Pancreas (tissue), 10 donors: Measurements from ENCODE around the gene MKLN1. TPM values are rescaled to one million over a fixed set of nuclear protein-coding genes. Genes with fewer than 3 reads are reported as not detected.

Source experiments
- ATAC-seq, 4 donors: fragments of 200-7000 bp; cut with Tn5 transposase; one replicate each; pipeline versions ENCODE4 v1.8.0 to v1.9.1; 2020; ENCODE audit warnings: mild to moderate bottlenecking in 4 of 4, moderate library complexity in 4 of 4
- DNase-seq, 6 donors: peaks; one replicate each; pipeline ENCODE4 v3.0.0-alpha.2; 2020
- FAIRE-seq: peaks from 2 replicates; lab custom pipeline; 2012; peaks lifted over from hg19 to GRCh38; lab: Jason Lieb, UNC
- H3K27ac ChIP-seq, 4 donors: fragments of 200-600 bp; sonication (generic); 1 replicate in 3 of 4; 2 replicates in 1 of 4; pipeline versions ENCODE4 v1.5.0 to v1.8.0; 2020
- H3K27me3 ChIP-seq, 4 donors: fragments of 200-600 bp; one replicate each; pipeline ENCODE4 v1.8.0; 2021
- H3K36me3 ChIP-seq, 3 donors: fragments of 200-600 bp; sonication (generic) in 1 of 3; one replicate each; pipeline versions ENCODE4 v1.5.0 to v1.8.0; 2020 to 2021
- H3K4me1 ChIP-seq, 3 donors: fragments of 200-600 bp; one replicate each; pipeline ENCODE4 v1.8.0; 2021
- H3K4me3 ChIP-seq, 4 donors: fragments of 200-600 bp; sonication (generic) in 2 of 4; one replicate each; pipeline versions ENCODE4 v1.5.0 to v1.8.0; 2020 to 2021
- H3K9me3 ChIP-seq, 4 donors: fragments of 200-600 bp; one replicate each; pipeline ENCODE4 v1.8.0; 2021
- WGBS, 2 donors: extraction: QIAGEN DNeasy Blood & Tissue Kit; methylation state at CpG; one replicate each; pipeline ENCODE4 v1.1.7; 2013; 5-methylcytosine and 5-hydroxymethylcytosine counted together
- intact Hi-C, 3 donors: fragments of 100-400 bp; cut with DNase I; formaldehyde crosslinking; loops; one replicate each; pipeline versions ENCODE4 v1.11.1 to v1.14.2; 2022
- polyA plus RNA-seq, 2 donors: library from polyadenylated mRNA; stranded (reverse); fragments of 200-250 nt; gene quantifications; one replicate each; pipeline ENCODE4 v1.2.3, GENCODE V29; 2013
- total RNA-seq, 6 donors: library from RNA; stranded (reverse); fragmentation: NEBNext Ultra II Directional in 4 of 6; extraction: Animal tissue kit (Norgen Biotek cat#: 25700) in 4 of 6; gene quantifications; one replicate each; pipeline versions ENCODE4 v1.2.1 to v1.2.4, GENCODE V29; 2021 to 2023
- TF ChIP-seq, protein P1 (sequence below), 4 donors: fragments of 200-600 bp; sonication (generic) in 3 of 4; IDR thresholded peaks; one replicate each; pipeline versions ENCODE4 v1.5.0 to v1.8.0; 2021; ENCODE audit warnings: antibody characterized with exemption in 4 of 4
- donor health status: healthy with polysubstance abuse.
- donor health status: DM: no; HTN: no; CAD: no; lungs with moderate emphysema.
- donor health status: DM: no; HTN: no; CAD: no.
- donor health status: control.
- donor health status: control.
- donor health status: Bipolar disorder and iron deficiency.
- donor health status: DM: yes; HTN: yes; CAD: no.
- donor health status: DM: no; HTN: no; CAD: no.
- donor health status: DM: no; HTN: no; CAD: no.
- donor health status: DM: yes; HTN: yes; CAD: no.

Gene MKLN1
- total and polyA plus RNA-seq, 8 donors, result 7.0 to 30.2 (median 21.6) TPM

DNA sequence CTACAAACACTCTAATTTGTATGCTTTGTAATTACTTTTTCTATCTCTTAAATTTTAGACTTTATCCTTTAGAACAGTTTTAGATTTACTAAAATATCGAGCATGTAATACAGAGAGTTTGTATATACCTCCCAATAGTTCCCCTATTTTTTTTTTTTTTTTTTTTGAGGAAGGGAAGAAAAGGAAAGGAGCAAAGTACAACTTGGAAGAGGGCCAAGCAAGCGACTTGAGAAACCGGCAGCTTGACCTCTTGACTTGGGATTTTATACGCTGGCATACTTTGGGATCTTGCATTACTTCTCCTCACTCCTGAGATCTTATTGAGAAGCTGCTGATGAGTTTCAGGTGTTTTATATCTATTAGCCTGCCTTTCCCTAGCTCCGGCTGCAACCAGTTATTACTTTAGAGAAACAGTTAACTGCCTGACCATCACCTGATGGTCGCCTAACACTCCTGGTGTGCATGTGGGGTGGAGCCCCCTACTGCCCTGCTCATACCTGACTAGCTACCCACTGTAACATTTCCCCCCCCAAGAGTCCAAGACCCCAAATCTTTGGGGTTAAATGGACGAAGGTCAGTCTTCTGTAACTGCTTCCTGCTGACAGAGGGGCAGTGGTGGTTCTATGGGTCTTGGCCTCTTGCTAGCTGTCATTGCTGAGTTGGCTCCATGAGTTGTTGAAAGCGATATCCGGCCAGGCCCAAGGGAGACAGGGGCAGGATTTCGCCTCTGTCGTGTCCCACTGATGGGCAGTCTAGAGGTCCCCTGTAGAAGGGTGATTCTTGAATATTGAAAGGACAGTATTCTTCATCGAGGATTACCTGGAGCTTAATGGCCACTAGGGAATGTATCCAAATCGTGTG is 28.5 kb downstream of the MKLN1 start:
- peak in 3 of 4 donors; percentile 7 to 30 (median 22) for ATAC-seq
- no peak overlapping the region for H3K27ac ChIP-seq

DNA sequence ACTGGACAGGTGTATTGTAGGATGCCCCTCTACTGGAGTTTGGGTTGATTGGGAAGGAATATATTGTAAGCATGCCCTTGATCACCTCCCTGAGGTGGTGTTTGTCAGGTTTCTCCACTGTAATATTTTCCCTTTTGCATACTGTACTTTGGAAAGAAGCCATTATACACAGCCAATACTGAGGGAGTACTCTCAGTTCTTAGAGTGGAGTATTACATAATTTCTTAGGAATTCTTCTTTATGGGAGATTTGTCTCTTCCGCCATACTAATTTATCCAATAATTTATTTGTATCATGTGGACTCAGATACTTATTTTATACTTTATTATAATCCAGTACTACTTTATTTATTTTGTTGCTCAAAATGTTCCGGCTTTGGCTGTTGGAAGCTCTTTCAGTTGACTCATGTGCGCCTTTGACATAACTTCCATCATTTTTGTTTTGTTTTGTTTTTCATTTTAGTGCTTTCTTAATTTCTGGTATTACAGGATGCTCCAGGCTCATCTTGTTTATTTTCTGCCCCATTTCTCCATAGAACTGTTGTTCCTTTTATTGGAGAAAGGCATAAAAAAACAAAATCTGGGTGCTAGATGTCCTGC is 29.7 kb downstream of the MKLN1 start:
- TF ChIP-seq, protein P1, sequence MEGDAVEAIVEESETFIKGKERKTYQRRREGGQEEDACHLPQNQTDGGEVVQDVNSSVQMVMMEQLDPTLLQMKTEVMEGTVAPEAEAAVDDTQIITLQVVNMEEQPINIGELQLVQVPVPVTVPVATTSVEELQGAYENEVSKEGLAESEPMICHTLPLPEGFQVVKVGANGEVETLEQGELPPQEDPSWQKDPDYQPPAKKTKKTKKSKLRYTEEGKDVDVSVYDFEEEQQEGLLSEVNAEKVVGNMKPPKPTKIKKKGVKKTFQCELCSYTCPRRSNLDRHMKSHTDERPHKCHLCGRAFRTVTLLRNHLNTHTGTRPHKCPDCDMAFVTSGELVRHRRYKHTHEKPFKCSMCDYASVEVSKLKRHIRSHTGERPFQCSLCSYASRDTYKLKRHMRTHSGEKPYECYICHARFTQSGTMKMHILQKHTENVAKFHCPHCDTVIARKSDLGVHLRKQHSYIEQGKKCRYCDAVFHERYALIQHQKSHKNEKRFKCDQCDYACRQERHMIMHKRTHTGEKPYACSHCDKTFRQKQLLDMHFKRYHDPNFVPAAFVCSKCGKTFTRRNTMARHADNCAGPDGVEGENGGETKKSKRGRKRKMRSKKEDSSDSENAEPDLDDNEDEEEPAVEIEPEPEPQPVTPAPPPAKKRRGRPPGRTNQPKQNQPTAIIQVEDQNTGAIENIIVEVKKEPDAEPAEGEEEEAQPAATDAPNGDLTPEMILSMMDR (IDR thresholded peaks at IDR 0.05), result no peak
- Histone ChIP-seq H3K9me3 (no peaks in the 10 kb centered on the region), H3K4me3 (no peak overlapping the region), H3K4me1 (peaks cover 8 to 34% (median 24%) of the 10 kb centered on the region in 3 donors), H3K27me3 (no peaks in the 10 kb centered on the region), H3K36me3 (no peaks in the 10 kb centered on the region), H3K27ac (peak overlapping the region in 1 of 4 donors; percentile 5)
- FAIRE-seq (no peak), DNase-seq (no peak), ATAC-seq (peak; percentile 85 to 93 (median 89))
- intact Hi-C loops, result no loop called here
- WGBS, 2 donors, result 73 to 82% methylated on average over 3 of the region's 3 CpGs

More for the DNA sequence above, 28.5 kb downstream of the MKLN1 start:
- Histone ChIP-seq H3K4me1 (peaks cover 8 to 34% (median 28%) of the 10 kb centered on the region in 3 donors), H3K9me3 (no peaks in the 10 kb centered on the region), H3K36me3 (no peaks in the 10 kb centered on the region), H3K27me3 (no peaks in the 10 kb centered on the region), H3K4me3 (no peak overlapping the region)
- TF ChIP-seq, protein P1 (IDR thresholded peaks at IDR 0.05), result no peak
- WGBS, 2 donors, result 80 to 81% methylated on average over 13 of the region's 13 CpGs
- no peak for DNase-seq
- intact Hi-C loops, result no loop called here
- FAIRE-seq, result peak; percentile 51

DNA sequence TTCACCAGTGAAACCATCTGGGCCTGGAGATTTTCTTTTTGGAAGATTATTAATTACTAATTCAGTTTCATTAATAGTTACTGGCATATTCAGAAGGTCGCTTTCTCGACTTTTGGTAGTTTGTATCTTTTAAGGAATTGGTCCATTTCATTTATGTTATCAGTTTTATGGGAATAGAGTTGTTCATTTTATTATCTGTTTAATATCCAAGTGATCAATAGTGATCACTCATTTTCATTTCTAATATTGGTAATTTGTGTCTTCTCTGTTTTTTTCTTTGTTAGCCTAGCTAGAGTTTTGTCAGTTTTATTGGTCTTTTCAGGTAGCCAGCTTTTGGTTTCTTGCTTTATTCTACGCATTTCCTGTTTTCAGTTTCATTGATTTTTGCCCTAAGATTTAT is 31.0 kb downstream of the MKLN1 start:
- ATAC-seq (no peak), FAIRE-seq (no peak), DNase-seq (no peak)
- TF ChIP-seq, protein P1 (IDR thresholded peaks at IDR 0.05), result no peak
- intact Hi-C loops, result no loop called here
- WGBS, 2 donors, result 89 to 90% methylated on average over 3 of the region's 3 CpGs
- Histone ChIP-seq H3K4me3 (no peak overlapping the region), H3K27ac (no peak overlapping the region), H3K27me3 (no peaks in the 10 kb centered on the region), H3K36me3 (no peaks in the 10 kb centered on the region), H3K4me1 (peaks cover 8 to 31% (median 26%) of the 10 kb centered on the region in 3 donors), H3K9me3 (no peaks in the 10 kb centered on the region)

DNA sequence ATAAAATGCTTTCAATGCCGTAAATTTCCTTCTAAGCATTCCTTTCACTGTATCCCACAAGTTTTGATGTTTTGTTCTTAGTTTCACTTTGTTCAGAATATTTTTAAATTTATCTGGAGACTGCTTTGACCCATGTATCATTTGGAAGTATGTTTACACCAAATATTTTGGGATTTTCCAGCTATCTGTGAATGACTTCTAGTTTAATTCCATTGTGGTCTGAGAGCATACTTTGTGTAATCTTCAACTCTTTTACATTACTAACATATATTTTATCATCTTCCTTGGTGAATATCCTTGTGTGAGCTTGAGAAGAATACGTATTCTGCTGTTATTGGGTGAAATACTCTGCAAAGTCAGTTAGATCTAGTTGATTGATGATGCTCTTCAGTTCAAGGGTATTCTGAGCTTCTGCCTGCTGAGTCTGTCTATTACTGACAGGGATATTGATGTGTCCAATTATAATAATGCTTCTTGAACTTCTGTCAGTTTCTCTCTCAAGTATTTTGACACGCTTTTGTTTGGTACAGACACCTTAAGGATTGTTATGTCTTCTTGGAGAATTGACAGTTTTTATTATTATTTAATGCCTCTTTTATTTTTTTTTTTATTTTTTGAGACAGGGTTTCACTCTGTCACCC is 31.6 kb downstream of the MKLN1 start:
- TF ChIP-seq, protein P1 (IDR thresholded peaks at IDR 0.05), result no peak
- DNase-seq, result no peak
- H3K27me3 ChIP-seq, result no peaks in the 10 kb centered on the region
- H3K27ac ChIP-seq, result no peak overlapping the region
- no peak for ATAC-seq
- no peak overlapping the region for H3K4me3 ChIP-seq
- intact Hi-C loops, result no loop called here
- H3K9me3 ChIP-seq, result no peaks in the 10 kb centered on the region
- WGBS, 2 donors, result 93 to 94% methylated on average over 3 of the region's 3 CpGs
- no peaks in the 10 kb centered on the region for H3K36me3 ChIP-seq
- FAIRE-seq, result no peak
- H3K4me1 ChIP-seq, result peaks cover 8 to 36% (median 31%) of the 10 kb centered on the region in 3 donors
